Astrocyte (in vitro differentiated cells and primary cell): ENCODE results near the gene CHST7. TPM values are rescaled to one million over a fixed set of nuclear protein-coding genes. Genes with fewer than 3 reads are reported as not detected.

ENCODE experiments used
- DNase-seq: peaks from one replicate; pipeline ENCODE4 v3.0.0-alpha.2; 2010; ENCODE audit warnings: low read depth
- FAIRE-seq: peaks from 2 replicates; lab custom pipeline; 2011; peaks lifted over from hg19 to GRCh38; lab: Jason Lieb, UNC
- H2AFZ ChIP-seq: 2 replicates; pipeline ENCODE4 v1.6.0; 2012; ENCODE audit warnings: low read depth, low read length, inconsistent platforms
- H3K27ac ChIP-seq: 2 replicates; pipeline ENCODE4 v1.5.1; 2011; ENCODE audit warnings: low read depth, low read length, inconsistent platforms
- H3K27me3 ChIP-seq: 2 replicates; pipeline ENCODE4 v1.6.0; 2011; ENCODE audit warnings: low read length, inconsistent platforms; ENCODE audit not compliant: insufficient read depth
- H3K36me3 ChIP-seq: 2 replicates; pipeline ENCODE4 v1.5.1; 2011; ENCODE audit warnings: low read length, inconsistent platforms; ENCODE audit not compliant: insufficient read depth
- H3K4me1 ChIP-seq: 2 replicates; pipeline ENCODE4 v1.5.1; 2011; ENCODE audit warnings: low read length, inconsistent platforms; ENCODE audit not compliant: insufficient read depth
- H3K4me2 ChIP-seq: 2 replicates; pipeline ENCODE4 v1.6.0; 2012; ENCODE audit warnings: low read length, inconsistent platforms
- H3K4me3 ChIP-seq: 2 replicates; pipeline ENCODE4 v1.5.1; 2011; ENCODE audit warnings: low read depth, mild to moderate bottlenecking, low read length, inconsistent platforms; ENCODE audit not compliant: insufficient read depth
- H3K79me2 ChIP-seq: 2 replicates; pipeline ENCODE4 v1.6.0; 2012; ENCODE audit warnings: mild to moderate bottlenecking, low read length, inconsistent platforms; ENCODE audit not compliant: insufficient read depth
- H3K9ac ChIP-seq: 2 replicates; pipeline ENCODE4 v1.6.0; 2012; ENCODE audit warnings: mild to moderate bottlenecking, low read length, inconsistent platforms
- H3K9me3 ChIP-seq: 2 replicates; pipeline ENCODE4 v1.5.1; 2012; ENCODE audit warnings: low read depth, mild to moderate bottlenecking, low read length, inconsistent platforms; ENCODE audit not compliant: insufficient read depth
- H4K20me1 ChIP-seq: 2 replicates; pipeline ENCODE4 v1.6.0; 2012; ENCODE audit warnings: low read length, inconsistent platforms; ENCODE audit not compliant: insufficient read depth
- H3K27ac Mint-ChIP-seq: one replicate; pipeline ENCODE4 v1.8.0; 2021; ENCODE audit warnings: mild to moderate bottlenecking, mixed read lengths; ENCODE audit not compliant: unreplicated experiment
- H3K27me3 Mint-ChIP-seq: one replicate; pipeline ENCODE4 v1.8.0; 2021; ENCODE audit warnings: low read depth, mixed read lengths; ENCODE audit not compliant: unreplicated experiment
- H3K36me3 Mint-ChIP-seq: one replicate; pipeline ENCODE4 v1.8.0; 2021; ENCODE audit warnings: low read depth, mixed read lengths; ENCODE audit not compliant: unreplicated experiment
- H3K4me1 Mint-ChIP-seq: one replicate; pipeline ENCODE4 v1.8.0; 2021; ENCODE audit warnings: low read depth, mixed read lengths; ENCODE audit not compliant: unreplicated experiment
- H3K4me3 Mint-ChIP-seq: one replicate; pipeline ENCODE4 v1.8.0; 2021; ENCODE audit warnings: mild to moderate bottlenecking, moderate library complexity, mixed read lengths; ENCODE audit not compliant: unreplicated experiment
- H3K9me3 Mint-ChIP-seq: one replicate; pipeline ENCODE4 v1.8.0; 2021; ENCODE audit warnings: mild to moderate bottlenecking, mixed read lengths; ENCODE audit not compliant: unreplicated experiment
- EZH2 ChIP-seq: IDR thresholded peaks from 2 replicates; pipeline ENCODE4 v1.6.1; 2012; ENCODE audit warnings: mild to moderate bottlenecking, low read length, inconsistent platforms; ENCODE audit not compliant: insufficient read depth
- total RNA-seq: library from RNA; stranded (reverse); gene quantifications from 2 replicates; pipeline ENCODE4 v1.2.1, GENCODE V29; 2021
- TF ChIP-seq, protein P1 (sequence below): IDR thresholded peaks from 2 replicates; pipeline ENCODE4 v1.5.1; 2011; ENCODE audit warnings: low read depth, mild to moderate bottlenecking, inconsistent platforms, low read length, moderate library complexity; ENCODE audit not compliant: insufficient read depth

CHST7 gene
- total RNA-seq, 1 donor from 2014 or later = 15.4 TPM

DNA sequence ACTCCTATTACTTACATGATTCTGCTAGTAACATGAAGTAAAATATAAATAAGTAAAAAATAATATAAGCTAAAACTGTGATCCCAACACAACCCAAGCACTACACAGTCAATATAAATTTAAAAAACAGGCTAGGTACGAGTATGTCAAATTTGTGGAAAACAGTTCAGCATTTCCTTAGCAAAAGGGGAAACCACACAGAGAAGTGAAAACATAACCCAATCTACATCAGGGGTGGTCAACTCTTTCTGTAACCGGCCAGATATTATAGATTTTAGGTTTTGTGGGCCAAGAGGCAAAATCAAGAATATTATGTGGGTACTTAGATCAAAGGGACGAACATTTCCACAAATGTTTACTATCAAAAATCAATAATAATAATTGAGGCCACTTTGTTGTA is 70.1 kb downstream of the CHST7 start:
- H3K4me1 Mint-ChIP-seq = peaks cover 4% of the 10 kb centered on the region
- TF ChIP-seq, protein P1, sequence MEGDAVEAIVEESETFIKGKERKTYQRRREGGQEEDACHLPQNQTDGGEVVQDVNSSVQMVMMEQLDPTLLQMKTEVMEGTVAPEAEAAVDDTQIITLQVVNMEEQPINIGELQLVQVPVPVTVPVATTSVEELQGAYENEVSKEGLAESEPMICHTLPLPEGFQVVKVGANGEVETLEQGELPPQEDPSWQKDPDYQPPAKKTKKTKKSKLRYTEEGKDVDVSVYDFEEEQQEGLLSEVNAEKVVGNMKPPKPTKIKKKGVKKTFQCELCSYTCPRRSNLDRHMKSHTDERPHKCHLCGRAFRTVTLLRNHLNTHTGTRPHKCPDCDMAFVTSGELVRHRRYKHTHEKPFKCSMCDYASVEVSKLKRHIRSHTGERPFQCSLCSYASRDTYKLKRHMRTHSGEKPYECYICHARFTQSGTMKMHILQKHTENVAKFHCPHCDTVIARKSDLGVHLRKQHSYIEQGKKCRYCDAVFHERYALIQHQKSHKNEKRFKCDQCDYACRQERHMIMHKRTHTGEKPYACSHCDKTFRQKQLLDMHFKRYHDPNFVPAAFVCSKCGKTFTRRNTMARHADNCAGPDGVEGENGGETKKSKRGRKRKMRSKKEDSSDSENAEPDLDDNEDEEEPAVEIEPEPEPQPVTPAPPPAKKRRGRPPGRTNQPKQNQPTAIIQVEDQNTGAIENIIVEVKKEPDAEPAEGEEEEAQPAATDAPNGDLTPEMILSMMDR = no peak
- no peak for TF ChIP-seq EZH2
- H3K9ac ChIP-seq = no peak overlapping the region
- H3K4me3 ChIP-seq = no peak overlapping the region
- H3K9me3 Mint-ChIP-seq = no peaks in the 10 kb centered on the region
- H3K27ac ChIP-seq = no peak overlapping the region
- H3K27me3 ChIP-seq = no peaks in the 10 kb centered on the region
- H3K9me3 ChIP-seq = no peaks in the 10 kb centered on the region
- no peak for FAIRE-seq
- no peak overlapping the region for H3K27ac Mint-ChIP-seq
- peaks cover 6% of the 10 kb centered on the region for H3K36me3 Mint-ChIP-seq
- no peak for DNase-seq
- no peaks in the 10 kb centered on the region for H3K4me1 ChIP-seq
- H4K20me1 ChIP-seq = no peaks in the 10 kb centered on the region
- H3K4me2 ChIP-seq = no peak overlapping the region
- H2AFZ ChIP-seq = no peak overlapping the region
- no peaks in the 10 kb centered on the region for H3K36me3 ChIP-seq
- H3K27me3 Mint-ChIP-seq = no peaks in the 10 kb centered on the region
- H3K4me3 Mint-ChIP-seq = no peak overlapping the region
- no peaks in the 10 kb centered on the region for H3K79me2 ChIP-seq

DNA sequence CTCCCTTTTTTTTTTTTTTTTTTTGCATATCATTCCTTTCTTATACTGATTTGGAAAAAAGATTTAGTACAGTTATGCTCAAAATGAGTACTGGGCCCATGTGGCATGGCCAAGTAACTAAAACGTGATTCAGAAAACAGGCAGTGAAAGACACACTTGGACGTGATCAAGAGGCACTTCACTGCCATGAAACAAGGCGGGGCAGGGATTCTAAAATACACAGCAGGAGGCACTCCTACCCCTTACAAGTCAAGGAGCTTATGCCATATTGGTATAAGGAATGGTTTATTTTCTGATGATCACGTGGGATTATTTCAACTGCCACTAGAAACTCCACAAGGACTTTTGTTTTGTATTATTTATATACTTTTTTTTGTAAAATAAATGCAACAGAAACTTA is 72.0 kb downstream of the CHST7 start:
- H3K9me3 ChIP-seq = no peaks in the 10 kb centered on the region
- H3K79me2 ChIP-seq = no peaks in the 10 kb centered on the region
- H3K4me1 ChIP-seq = peaks cover 7% of the 10 kb centered on the region
- Mint-ChIP-seq H3K36me3 (peaks cover 6% of the 10 kb centered on the region), H3K27me3 (no peaks in the 10 kb centered on the region), H3K27ac (no peak overlapping the region), H3K4me3 (no peak overlapping the region), H3K4me1 (peaks cover 19% of the 10 kb centered on the region), H3K9me3 (no peaks in the 10 kb centered on the region)
- H3K27me3 ChIP-seq = no peaks in the 10 kb centered on the region
- H4K20me1 ChIP-seq = no peaks in the 10 kb centered on the region
- H3K36me3 ChIP-seq = no peaks in the 10 kb centered on the region
- no peak for TF ChIP-seq EZH2
- TF ChIP-seq, protein P1 = no peak
- H3K9ac ChIP-seq = no peak overlapping the region
- no peak overlapping the region for H2AFZ ChIP-seq
- DNase-seq = no peak
- H3K4me3 ChIP-seq = no peak overlapping the region
- no peak overlapping the region for H3K27ac ChIP-seq
- no peak overlapping the region for H3K4me2 ChIP-seq
- FAIRE-seq = no peak

DNA sequence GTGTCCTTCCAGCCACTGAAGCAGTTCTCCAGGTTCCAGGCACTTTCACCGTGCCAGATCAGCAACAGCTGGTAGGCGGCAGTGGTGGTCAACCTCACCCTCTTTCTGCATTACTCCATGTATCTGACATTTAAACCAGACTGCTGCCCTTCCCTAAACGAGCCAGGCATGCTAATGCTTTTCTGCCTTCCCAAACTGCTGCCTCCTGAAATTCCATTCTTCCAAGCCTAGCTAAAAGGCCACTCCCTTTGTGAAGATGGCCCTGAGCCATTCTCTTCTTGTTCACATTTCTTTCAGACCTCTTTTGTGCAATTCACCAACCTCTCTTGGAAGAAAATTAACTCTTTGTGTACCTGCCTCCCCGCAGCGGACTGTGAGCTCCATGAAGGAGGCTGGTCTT is 73.7 kb downstream of the CHST7 start:
- FAIRE-seq = no peak
- TF ChIP-seq, protein P1 = no peak
- TF ChIP-seq EZH2 = no peak
- Mint-ChIP-seq H3K4me1 (peaks cover 19% of the 10 kb centered on the region), H3K4me3 (no peak overlapping the region), H3K9me3 (no peaks in the 10 kb centered on the region), H3K27ac (no peak overlapping the region), H3K36me3 (peaks cover 6% of the 10 kb centered on the region), H3K27me3 (no peaks in the 10 kb centered on the region)
- Histone ChIP-seq H3K9ac (no peak overlapping the region), H3K4me1 (peaks cover 7% of the 10 kb centered on the region), H3K36me3 (no peaks in the 10 kb centered on the region), H3K9me3 (no peaks in the 10 kb centered on the region), H4K20me1 (no peaks in the 10 kb centered on the region), H3K4me3 (no peak overlapping the region), H3K27me3 (no peaks in the 10 kb centered on the region), H3K79me2 (no peaks in the 10 kb centered on the region), H3K27ac (no peak overlapping the region), H2AFZ (no peak overlapping the region), H3K4me2 (no peak overlapping the region)
- DNase-seq = no peak

Other genes with a start within 250 kb of the CHST7 start
- gene ZNF674, start 28.3 kb upstream of the CHST7 start, total RNA-seq = 4.6 and 5.5 TPM in 2 replicates
- gene SLC9A7, start 185.4 kb downstream of the CHST7 start, total RNA-seq = 20.8 and 21.0 TPM in 2 replicates